HCT116 (cell line): ENCODE measurements around the gene LYRM1. TPM values are rescaled to one million over a fixed set of nuclear protein-coding genes. Genes with fewer than 3 reads are reported as not detected.
"Not testable (repeated sequence)": the region's sequence is repeated elsewhere in the genome, so short reads cannot be mapped to it uniquely, and the experiment has no call there.

Source experiments
- ATAC-seq: fragments of 200-7000 bp; cut with Tn5 transposase; 2 replicates; pipeline ENCODE4 v1.9.1; 2020; ENCODE audit warnings: mild to moderate bottlenecking, moderate library complexity
- BruUV-seq: library from RNA; stranded (reverse); fragments of 400-500 nt; replicated peaks from 2 replicates; lab custom pipeline; 2021; lab: Mats Ljungman, UMichigan
- CTCF ChIA-PET: fragments of 300-600 bp; sonication (Branson Sonifier 250); formaldehyde crosslinking; loops from one replicate; lab custom pipeline; 2021; ENCODE audit warnings: antibody characterized with exemption; lab: Charles Lee
- POLR2A ChIA-PET: fragments of 300-600, 350-600 bp; sonication (Branson Sonifier 250); formaldehyde crosslinking; loops from one replicate; lab custom pipeline; 2021; ENCODE audit warnings: antibody characterized with exemption; lab: Charles Lee
- RAD21 ChIA-PET, 2 experiments: fragments of 300-600 bp; sonication (Branson Sonifier 250); formaldehyde crosslinking; loops; one replicate each; lab custom pipeline; 2023; ENCODE audit warnings: low total read pairs in 2 of 2; ENCODE audit not compliant: uncharacterized antibody in 2 of 2, unreplicated experiment in 2 of 2, low non-redundant PET in 1 of 2; lab: Charles Lee
- DNase-seq: peaks from one replicate; pipeline ENCODE4 v3.0.0-alpha.2; 2010; ENCODE audit warnings: low read depth, low spot score
- H2AFZ ChIP-seq: fragments of 200-600 bp; shearing (Covaris generic), sonication (generic); 2 replicates; pipeline ENCODE4 v1.6.1; 2017; ENCODE audit warnings: low read depth, mixed run types, mixed read lengths, antibody characterized with exemption, low read length; ENCODE audit not compliant: poor library complexity, severe bottlenecking
- H3K27ac ChIP-seq: 2 replicates; pipeline ENCODE4 v1.5.1; 2012; ENCODE audit warnings: low read depth, low read length
- H3K27me3 ChIP-seq: fragments of 200-600 bp; sonication (generic); 2 replicates; pipeline ENCODE4 v1.6.1; 2016; ENCODE audit warnings: mixed run types, low read length, mixed read lengths; ENCODE audit not compliant: insufficient read depth
- H3K36me3 ChIP-seq, 2 experiments: fragments of 200-500 bp in 1 of 2; fragments of 200-600 bp in 1 of 2; sonication (Bioruptor generic) in 1 of 2; sonication (generic) in 1 of 2; 2 replicates each; pipeline versions ENCODE4 v1.5.1 to v1.6.1; 2014 to 2016; ENCODE audit warnings: low read length in 2 of 2, inconsistent platforms in 1 of 2, mixed read lengths in 1 of 2, mixed run types in 1 of 2; ENCODE audit not compliant: insufficient read depth in 2 of 2, control insufficient read depth in 1 of 2
- H3K4me1 ChIP-seq, 2 experiments: fragments of 200-600 bp in 1 of 2; sonication (generic) in 1 of 2; 2 replicates each; pipeline versions ENCODE4 v1.5.1 to v1.6.1; 2012 to 2017; ENCODE audit warnings: low read length in 2 of 2, inconsistent platforms in 1 of 2, mild to moderate bottlenecking in 1 of 2, mixed read lengths in 1 of 2, mixed run types in 1 of 2, moderate library complexity in 1 of 2; ENCODE audit not compliant: insufficient read depth in 2 of 2, control insufficient read depth in 1 of 2
- H3K4me2 ChIP-seq: fragments of 200-600 bp; sonication (generic); 2 replicates; pipeline ENCODE4 v1.6.1; 2017; ENCODE audit warnings: mixed run types, low read length, mixed read lengths
- H3K4me3 ChIP-seq, 2 experiments: fragments of 200-600 bp in 1 of 2; sonication (generic) in 1 of 2; replicated peaks in 1 of 2; 2 replicates each; pipeline ENCODE4 v1.5.1; 2011 to 2016; ENCODE audit warnings: low read length in 2 of 2, control low read depth in 1 of 2, low read depth in 1 of 2, mild to moderate bottlenecking in 1 of 2, mixed read lengths in 1 of 2, mixed run types in 1 of 2
- H3K79me2 ChIP-seq: fragments of 200-600 bp; sonication (generic); 2 replicates; pipeline ENCODE4 v1.6.1; 2017; ENCODE audit warnings: mild to moderate bottlenecking, mixed run types, low read length, moderate library complexity, mixed read lengths; ENCODE audit not compliant: insufficient read depth
- H3K9ac ChIP-seq: fragments of 200-600 bp; sonication (generic); 2 replicates; pipeline ENCODE4 v1.6.1; 2016; ENCODE audit warnings: low read length, mixed read lengths
- H3K9me2 ChIP-seq: fragments of 200-600 bp; sonication (generic), shearing (Covaris generic); 2 replicates; pipeline ENCODE4 v1.6.1; 2017; ENCODE audit warnings: mixed run types, mild to moderate bottlenecking, moderate library complexity; ENCODE audit not compliant: insufficient read depth
- H3K9me3 ChIP-seq, 2 experiments: fragments of 200-500 bp in 1 of 2; fragments of 200-600 bp in 1 of 2; sonication (Bioruptor generic) in 1 of 2; sonication (generic) in 1 of 2; 2 replicates each; pipeline ENCODE4 v1.6.1; 2014 to 2017; ENCODE audit warnings: low read length in 2 of 2, mixed read lengths in 2 of 2, inconsistent platforms in 1 of 2, low read depth in 1 of 2, mild to moderate bottlenecking in 1 of 2, mixed run types in 1 of 2, moderate library complexity in 1 of 2; ENCODE audit not compliant: control insufficient read depth in 1 of 2, insufficient read depth in 1 of 2
- H4K20me1 ChIP-seq: fragments of 200-600 bp; sonication (generic), shearing (Covaris generic); 2 replicates; pipeline ENCODE4 v1.6.1; 2017; ENCODE audit warnings: mixed run types, mild to moderate bottlenecking, moderate library complexity; ENCODE audit not compliant: insufficient read depth
- ATF3 ChIP-seq: IDR thresholded peaks from 2 replicates; pipeline ENCODE4 v1.6.1; 2012
- POLR2A ChIP-seq: IDR thresholded peaks from 2 replicates; pipeline ENCODE4 v1.7.0; 2011; ENCODE audit warnings: borderline replicate concordance; ENCODE audit not compliant: insufficient read depth, insufficient read length; ENCODE audit errors: extremely low read depth
- intact Hi-C: fragments of 100-400 bp; cut with micrococcal nuclease; formaldehyde crosslinking; loops from 2 replicates; pipeline ENCODE4 v1.10.0; 2022
- total RNA-seq: library from RNA; stranded (reverse); gene quantifications from one replicate; pipeline ENCODE4 v1.2.1, GENCODE V29; 2021; ENCODE audit not compliant: unreplicated experiment

LYRM1 gene
- total RNA-seq, 1 experiment from 2014 or later = 26.7 TPM

DNA sequence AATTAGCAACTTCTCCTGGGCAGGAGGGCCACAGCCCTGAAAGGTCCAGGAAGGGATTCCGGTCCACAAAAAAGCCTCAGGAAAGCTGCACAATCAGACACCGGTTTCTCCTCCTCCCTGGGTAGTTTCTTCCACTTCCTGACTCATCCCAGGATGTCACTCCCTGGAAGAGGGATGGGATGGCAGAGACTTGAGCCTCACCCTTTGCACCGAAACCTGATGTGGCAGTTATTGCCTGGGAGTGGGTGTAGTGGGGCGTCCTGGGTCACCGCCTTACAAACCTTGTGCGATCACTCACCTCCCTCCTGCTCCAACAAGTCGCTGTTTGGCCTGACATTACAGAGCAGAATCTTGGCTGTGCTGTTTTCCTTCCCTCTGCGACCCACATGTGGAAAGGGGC lies 70.8 kb downstream of the LYRM1 start:
- H3K27ac ChIP-seq = no peak overlapping the region
- ChIA-PET POLR2A (no interaction called here), RAD21 (no interaction called here), CTCF (no interaction called here)
- no peak overlapping the region for H3K9ac ChIP-seq
- DNase-seq = no peak
- no peaks in the 10 kb centered on the region for H3K79me2 ChIP-seq
- no peak for ATAC-seq
- no TSS peak for BruUV-seq
- no peak overlapping the region for H3K4me3 ChIP-seq
- no peaks in the 10 kb centered on the region for H3K9me2 ChIP-seq
- no peak overlapping the region for H3K4me2 ChIP-seq
- no peaks in the 10 kb centered on the region for H3K9me3 ChIP-seq
- intact Hi-C loops = no loop called here
- H2AFZ ChIP-seq = no peak overlapping the region
- no peak for TF ChIP-seq ATF3
- no peak for TF ChIP-seq POLR2A
- peaks cover 2 to 7% of the 10 kb centered on the region in 2 experiments; a peak in 2 of 4 replicates for H3K4me1 ChIP-seq
- H4K20me1 ChIP-seq = no peaks in the 10 kb centered on the region
- H3K36me3 ChIP-seq = no peaks in the 10 kb centered on the region
- H3K27me3 ChIP-seq = no peaks in the 10 kb centered on the region

DNA sequence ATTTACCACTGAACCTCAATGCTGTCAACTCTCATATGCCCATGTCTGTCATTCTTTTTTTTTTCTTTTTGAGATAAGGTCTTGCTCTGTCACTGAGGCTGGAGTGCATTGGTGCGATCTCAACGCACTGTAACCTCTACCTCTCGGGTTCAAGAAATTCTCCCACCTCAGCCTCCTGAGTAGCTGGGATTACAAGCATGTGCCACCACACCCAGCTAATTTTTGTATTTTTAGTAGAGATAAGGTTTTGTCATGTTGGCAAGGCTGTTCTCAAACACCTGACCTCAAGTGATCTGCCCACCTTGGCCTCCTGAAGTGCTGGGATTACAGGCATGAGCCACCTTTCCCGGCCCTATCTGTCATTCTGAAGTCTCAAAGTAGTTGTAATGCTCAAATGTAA lies 72.6 kb downstream of the LYRM1 start:
- H3K27ac ChIP-seq, H3K27me3 ChIP-seq, H2AFZ ChIP-seq, RAD21 ChIA-PET, DNase-seq, H3K4me2 ChIP-seq, H3K4me3 ChIP-seq, ATAC-seq, H3K9me3 ChIP-seq, H3K9me2 ChIP-seq, BruUV-seq, CTCF ChIA-PET, H3K9ac ChIP-seq, intact Hi-C loops, H3K79me2 ChIP-seq, H4K20me1 ChIP-seq, H3K36me3 ChIP-seq, H3K4me1 ChIP-seq: not testable (repeated sequence)
- POLR2A ChIA-PET = interaction anchor here (0.7 kb wide), 1 partner anchor 925 kb away, joined by 4 read pairs; no protein-coding TSS in a partner anchor

Other genes with a start within 250 kb of the LYRM1 start
- gene ACSM1, start 203.1 kb upstream of the LYRM1 start, total RNA-seq = not detected
- gene THUMPD1, start 159.0 kb upstream of the LYRM1 start, total RNA-seq = 33.9 TPM
- 15.0 TPM for gene ACSM3, start 136.8 kb upstream of the LYRM1 start, total RNA-seq
- gene ERI2, start 94.3 kb upstream of the LYRM1 start, total RNA-seq = 42.1 TPM
- 10.5 TPM for gene REXO5, start 94.2 kb upstream of the LYRM1 start, total RNA-seq
- 16.4 TPM for gene DCUN1D3, start 413 bp upstream of the LYRM1 start, total RNA-seq